Stimulated activated naive CD4-positive, alpha-beta T cell treated with Interleukin-2 at 50 U/mL for 16 hours (primary cell): ENCODE results near the gene ACOT7.
A peak's percentile ranks its signal among the peaks of the same experiment; 100 is the strongest.

Source experiments
- DNase-seq: peaks from one replicate; lab custom pipeline; 2025; lab: John Stamatoyannopoulos, UW

ACOT7 gene

DNA sequence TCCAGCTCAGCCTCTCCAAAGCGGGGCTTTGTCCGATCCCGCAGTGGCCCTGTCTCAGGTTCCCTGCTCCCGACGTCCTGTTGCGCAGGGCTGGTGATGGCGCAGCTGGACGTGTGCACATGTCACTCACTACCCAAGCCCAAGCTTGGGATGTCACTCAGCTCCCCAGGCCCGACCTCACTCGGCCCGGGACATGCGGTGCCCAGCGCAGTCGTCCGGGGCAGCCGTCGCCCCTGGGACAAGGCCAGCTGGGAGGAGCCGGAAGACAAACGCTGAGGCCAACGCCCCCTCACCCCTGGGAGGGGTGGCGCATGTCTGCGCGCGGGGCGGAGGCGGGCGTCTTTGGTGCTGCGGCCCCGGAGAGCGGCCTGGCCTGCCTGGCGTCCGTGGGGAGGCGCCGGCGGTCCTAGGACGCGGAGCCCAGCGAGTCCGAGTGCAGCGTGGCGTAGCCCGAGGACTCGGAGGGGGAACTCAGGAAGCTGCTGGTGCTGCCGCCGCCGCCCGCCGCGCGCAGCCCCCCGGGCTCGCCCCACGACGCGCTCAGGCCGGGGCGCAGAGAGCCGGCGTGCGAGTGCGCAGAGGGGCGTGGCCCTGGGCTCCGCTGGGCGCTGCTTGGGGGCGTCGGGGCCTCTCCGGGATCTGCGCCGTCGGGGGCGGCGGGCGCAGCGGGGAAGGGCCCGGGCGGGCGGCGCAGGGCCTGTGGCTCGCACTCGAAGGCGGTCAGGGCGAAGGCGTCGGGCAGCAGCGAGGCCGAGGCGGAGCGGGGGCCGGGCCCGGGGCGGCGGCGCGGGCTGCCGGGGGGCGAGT is 144.4 kb downstream of the ACOT7 start:
- DNase-seq: no peak

DNA sequence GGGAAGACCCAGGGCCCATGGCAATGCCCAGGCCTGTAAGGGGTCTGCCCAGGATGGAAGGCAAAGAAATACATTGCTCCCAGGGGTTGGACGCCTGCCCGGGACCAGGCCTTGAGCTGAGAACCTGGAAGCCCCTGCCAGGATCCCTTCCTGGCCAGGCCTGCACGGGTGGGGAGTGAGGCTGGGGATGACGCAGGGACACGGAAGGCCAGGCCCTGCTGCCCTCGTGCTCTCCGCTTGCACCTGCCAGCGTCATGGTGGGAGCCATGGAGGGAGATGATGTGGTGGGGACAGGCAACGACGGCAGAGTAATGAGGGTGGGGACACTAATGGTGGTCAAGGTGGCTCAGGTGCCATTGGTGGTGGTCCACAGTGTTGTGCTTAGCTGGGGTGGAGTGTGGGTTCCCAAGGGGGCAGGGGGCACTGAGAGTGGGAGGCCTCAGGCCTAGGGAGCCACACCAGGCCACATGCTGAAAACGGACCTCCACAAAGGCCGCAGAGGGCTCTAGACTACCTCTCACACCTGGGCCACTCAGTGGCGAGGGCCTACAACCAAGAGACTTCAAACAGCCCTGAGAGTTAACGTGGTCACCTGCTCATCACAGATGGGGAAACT is 145.3 kb downstream of the ACOT7 start:
- no peak for DNase-seq

DNA sequence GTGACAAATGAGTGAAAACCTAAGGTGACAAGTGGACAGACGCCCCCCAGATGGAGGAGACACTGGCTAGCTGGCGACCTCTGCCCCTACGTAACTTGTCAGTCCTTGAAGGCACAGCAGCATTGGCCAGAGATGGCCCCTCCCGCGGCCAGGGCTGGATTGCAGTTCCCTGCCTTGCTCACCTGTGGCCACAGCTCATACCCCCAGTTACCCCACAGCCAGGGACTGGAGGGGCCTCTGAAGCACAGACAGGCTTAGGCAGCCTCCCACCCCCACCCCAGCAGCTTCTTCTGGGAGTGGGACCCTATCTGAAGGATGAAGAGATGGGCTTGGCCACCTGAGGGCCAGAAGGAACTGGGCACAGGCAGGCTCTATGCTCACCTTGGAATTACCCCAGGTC is 145.9 kb downstream of the ACOT7 start:
- DNase-seq: no peak

DNA sequence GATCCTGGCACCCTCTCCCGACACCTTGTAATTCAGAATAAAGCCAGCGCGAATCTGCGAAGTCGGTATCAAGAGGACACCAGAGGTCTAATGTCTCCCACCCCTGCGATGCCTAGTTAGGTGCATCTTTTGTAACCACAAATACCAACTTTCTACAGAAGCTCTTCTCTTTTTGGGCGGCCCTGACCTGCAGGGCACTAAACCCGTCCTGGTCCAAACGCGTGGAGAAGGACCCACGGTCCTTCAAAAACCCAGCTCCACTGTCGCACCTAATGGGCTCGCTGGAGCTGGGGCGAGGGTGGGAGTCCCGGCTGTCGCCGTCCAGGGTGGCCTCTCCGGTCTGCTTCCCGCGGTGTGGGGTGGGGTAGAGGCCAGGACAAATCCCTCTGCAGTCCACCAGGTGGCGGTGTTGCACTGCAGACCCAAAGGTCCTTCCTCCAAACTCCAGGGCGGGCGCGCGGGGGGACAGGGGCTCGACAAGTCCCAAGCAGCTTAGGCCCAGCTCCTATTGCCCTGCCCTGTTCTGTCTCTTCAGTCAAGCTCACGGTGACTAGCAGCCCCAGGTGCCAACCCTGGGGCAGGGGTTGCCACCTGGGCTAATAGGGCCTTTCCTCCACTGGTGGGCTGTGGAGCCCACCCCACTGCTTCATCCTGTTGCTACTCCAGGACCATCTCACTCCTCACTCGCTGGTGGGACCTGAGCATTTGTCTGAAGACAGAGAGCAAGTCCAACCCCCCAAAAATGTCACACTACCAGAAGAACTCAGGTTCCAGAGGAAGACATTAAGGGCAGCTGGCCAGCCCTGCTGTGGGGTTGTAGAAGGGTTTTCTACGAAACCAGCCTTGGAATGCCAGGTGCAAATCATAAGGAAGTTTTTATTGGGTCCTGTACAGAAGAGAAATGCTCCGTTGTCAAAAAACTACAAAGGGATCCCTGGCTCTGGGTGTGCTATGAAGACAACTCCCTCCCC is 146.8 kb downstream of the ACOT7 start:
- DNase-seq: peak; percentile 70

DNA sequence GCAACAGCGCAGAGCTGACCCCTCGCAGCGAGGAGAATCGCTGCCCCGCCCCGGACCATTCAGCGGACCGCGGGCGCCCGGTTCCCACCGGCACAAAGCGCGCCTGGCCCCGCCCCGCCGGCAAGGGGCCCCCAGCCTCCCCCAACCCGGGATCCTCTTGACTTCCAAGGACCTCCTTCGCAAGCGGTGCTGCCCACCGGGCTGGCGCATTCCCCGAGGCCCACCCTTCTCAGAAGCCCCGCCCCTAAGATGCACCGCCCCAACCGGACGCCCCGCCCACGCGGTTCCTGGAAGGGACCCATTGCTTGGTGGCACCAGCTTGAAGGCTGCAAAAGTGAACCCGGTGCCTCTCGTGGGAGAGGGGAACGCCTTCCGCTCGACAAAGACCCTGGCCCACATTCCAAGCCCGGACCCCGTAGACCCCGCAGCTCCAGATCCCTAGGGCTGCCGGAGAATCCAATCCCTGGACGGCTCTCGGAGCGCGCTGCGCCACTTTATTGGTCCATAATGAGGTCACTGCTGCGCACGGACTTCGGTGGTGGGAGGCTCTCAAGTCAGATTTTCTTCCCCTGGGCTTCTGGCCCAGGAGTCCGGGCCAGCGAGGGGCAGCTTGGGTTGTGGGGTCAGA is 147.6 kb downstream of the ACOT7 start:
- DNase-seq: no peak

DNA sequence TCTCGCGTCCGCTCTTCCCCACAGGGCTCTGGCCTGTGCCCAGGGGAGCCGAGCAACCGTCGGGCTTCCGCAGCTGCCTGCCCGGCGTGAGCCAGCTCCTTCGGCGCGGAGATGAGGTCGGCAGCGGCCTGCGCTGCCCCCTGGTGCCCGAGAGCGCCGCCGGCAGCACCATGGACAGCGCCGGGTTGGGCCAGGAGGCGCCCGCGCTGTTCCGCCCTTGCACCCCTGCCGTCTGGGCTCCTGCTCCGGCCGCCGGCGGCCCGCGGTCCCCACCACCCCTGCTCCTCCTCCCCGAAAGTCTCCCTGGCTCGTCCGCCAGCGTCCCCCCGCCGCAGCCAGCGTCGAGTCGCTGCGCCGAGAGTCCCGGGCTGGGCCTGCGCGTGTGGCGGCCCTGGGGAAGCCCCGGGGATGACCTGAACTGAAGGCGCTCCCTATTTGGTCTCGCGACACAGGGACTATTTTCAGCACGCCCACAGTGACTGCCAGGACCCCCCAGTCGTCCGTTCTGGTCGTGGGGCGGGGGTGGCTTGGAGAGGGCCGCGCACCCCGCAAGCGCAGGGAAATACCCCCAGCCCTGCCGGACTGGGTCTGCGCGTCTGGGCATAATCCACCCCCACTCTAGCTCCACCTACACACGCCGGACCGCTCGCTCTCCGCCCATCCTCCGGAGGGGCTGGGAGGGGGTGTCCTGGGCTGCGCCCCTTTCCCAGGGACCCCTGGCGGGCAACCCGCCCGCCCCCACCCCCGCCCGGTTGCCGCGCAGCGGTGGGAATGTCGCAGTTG is 148.3 kb downstream of the ACOT7 start:
- peak; percentile 60 for DNase-seq

DNA sequence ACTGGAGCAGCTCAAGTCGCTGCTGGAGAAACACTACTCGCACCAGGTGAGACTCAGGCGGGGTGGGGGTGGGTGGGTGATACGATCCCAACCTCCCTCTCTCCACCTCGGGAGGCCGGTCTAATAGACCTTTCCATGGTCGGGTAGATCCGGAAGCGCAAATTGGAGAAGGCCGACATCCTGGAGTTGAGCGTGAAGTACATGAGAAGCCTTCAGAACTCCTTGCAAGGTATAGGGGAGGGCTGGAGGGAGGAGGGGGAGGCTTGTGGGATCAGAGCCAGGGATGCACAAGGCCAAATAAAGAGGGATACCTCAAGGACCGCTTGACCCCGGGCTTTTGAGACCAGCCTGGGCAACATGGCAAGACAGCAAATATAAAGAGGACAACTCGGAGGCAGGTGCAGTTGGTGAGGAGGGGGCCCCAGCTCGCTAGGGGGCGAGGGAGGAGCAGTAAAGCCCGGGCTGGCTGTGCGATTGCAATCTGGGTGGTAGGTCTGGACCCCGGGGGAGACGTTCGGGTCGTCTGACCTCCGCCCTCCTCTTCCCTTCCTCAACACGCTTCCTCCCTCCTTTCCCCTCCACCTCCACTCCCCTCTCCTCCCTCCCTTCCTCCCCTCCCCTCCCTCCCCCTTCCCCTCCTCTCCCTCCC is 149.0 kb downstream of the ACOT7 start:
- no peak for DNase-seq

DNA sequence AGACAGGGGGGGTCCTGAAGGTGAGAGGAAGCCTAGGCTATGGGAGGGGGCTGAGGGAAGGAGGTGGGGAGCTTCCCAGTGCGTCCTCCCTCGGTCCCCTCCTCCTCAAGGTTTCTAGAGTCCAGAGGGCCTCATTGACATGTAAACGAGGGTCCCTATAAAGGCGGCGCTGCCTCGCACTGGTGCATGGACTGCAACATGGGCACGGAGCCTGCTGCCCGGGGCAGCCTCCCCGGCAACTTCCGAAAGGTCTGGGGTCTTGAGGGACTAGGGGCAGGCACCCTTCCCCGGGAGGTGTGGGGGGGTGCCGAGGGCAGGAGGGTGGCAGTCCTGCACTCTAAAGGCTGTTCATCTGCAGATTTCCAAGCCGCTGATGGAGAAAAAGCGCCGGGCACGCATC is 149.6 kb downstream of the ACOT7 start, which contains the start of gene HES3:
Gene HES3, plus strand, starts transcription at position 187 of the 400 bp plus-strand sequence. Its CDS starts 187 bp downstream, at position 374.
- no peak for DNase-seq

DNA sequence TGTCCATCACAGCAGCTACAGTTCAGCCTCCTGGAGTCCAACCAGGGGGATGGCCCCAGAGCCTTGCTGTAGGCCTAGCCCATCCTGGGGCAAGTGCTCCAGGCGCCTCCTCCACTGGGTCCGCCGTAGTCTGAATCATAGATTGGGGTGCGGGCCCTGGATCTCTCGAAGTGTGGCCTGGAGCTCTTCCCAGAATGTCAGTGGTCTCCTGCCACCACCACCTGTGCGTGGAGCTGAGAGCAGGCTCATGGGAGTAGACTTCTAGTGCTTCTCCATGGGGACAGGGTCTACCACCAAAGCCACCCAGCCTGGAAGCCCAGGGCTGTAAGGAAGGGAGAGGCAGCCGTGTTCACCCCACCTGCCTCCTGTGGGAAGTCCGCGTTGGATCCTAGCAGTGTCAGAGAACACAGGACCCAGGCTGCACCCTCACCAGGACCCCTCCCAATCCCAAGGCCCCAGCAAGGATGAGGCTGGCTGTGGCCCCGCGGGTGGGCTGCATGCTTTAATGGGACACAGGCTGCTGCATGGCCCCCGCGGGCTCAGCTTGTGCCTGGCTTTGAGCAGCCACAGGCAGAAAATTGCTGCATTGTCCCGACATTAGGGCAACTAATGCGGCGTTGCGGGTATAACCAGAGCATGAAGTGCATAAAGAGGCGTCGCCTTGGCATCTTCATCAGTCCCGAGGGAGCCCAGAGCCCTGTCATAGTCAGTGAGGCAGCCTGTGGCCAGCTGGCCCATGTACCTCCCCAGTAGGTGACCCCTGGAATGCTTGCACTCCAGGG is 150.3 kb downstream of the ACOT7 start:
- no peak for DNase-seq

DNA sequence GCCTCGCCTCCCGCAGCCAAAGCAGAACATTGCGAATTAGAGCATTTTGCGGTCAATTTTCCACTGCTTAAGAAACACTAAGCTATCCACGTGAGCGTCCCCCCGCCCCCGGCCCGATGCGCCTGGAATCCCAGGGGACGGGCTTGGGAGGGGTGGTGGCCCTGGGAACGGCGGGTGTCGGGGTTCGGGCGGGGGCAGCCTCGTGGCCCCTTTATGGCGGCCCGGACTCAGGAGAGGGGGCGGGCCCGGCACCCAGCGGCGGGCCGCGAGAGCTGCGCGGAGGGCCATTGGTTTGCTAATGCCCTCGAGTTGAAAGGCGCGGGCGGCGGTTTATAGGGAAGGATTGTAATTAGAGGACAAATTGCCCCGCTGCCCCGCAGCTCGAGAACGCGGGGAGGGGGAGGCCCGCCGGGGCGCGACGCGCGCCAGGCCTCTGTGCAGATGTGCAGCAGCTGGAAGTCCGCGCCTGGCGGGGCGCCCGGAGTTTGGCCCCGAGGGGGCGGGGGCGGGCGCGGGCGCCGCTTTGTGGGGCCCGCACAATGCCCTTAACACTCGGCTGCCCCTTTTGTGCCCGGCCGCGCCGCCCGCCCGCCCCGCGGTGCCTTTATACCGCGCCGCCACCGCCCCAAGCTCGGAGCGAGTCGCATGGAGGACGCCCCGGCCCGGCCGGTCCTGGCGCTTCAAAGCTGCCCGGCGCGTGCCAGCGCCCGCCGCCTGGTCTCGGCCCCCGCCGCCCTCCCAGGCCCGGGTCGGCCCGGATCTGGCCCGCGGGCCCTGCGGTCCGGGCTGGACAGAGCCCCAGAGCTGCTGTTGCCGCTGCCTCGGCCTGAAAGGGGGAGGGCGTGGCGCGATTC is 151.5 kb downstream of the ACOT7 start:
- DNase-seq: no peak

DNA sequence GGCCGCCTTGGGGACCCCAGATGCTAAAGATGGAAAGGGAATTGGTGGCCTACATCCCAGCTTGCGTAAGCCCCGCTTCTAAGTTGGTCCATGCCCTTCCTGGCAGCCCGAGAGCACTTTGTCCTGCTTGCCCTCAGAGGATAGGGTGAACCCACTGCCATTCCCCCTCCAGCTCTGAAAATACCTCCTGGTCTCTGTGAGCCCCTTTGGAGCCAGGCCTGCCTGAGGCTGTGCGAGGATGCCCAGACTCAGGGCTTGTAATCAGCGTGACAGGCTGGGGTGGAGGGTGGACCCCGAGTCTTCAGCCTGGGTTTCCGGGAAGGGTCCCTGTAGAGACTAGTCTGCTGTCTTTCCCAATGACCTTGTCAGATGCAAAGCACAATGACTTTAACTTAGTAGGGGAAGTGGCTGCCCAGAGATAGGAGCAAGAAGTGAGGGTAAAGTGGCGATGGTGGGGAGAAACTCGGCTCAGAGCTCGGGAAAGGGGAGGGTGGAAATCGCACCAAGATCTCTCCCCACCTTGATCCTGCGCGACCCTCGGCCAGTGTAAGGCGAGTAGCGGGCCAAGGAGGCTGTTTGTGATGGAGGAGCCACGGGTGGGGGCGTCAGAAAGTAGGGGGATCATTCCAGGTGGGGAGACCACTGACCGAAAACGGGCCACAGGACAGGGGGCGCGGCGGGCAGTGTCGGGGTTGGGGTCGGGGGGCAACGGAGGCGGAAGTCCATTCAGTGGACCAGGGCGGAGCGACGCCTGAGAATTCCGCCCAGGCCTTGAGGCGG is 152.3 kb downstream of the ACOT7 start:
- no peak for DNase-seq

DNA sequence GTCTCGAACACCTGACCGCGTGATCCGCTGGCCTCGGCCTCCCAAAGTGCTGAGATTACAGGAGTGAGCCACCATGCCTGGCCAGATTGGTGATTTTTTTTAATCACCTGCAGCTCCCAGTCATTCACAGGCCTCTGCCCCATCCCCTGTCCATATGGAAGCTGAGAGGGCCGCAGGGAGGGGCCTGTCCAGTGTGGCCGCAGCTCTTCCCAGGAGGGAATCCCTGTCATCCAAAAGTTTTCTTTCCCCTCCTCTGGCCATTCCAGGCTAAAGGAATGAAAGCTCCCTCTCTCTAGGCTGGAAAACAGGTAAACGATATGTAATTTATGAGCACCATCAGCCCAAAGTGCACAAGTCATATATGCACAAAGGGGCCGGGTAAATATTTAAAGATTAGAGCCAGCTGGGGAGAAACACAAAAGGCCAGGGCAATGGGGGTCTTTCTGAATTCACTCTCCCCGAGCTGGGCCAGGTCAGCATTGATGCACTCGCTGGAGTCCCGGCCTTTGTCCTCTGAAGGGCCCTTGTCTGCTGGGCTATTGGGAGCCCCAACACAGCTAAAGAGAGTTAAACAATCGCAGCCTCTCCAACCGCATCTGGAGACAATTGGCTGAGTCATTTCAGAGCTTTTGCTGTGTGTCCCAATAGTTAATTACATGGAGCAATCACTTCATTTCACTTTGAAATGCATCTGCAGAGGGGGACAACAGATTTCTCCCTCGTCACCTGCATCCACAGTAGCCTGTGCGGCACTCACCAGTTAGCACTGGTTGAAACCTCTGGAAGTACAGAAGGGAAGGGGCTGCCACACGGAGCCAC is 153.4 kb downstream of the ACOT7 start:
- DNase-seq: no peak

DNA sequence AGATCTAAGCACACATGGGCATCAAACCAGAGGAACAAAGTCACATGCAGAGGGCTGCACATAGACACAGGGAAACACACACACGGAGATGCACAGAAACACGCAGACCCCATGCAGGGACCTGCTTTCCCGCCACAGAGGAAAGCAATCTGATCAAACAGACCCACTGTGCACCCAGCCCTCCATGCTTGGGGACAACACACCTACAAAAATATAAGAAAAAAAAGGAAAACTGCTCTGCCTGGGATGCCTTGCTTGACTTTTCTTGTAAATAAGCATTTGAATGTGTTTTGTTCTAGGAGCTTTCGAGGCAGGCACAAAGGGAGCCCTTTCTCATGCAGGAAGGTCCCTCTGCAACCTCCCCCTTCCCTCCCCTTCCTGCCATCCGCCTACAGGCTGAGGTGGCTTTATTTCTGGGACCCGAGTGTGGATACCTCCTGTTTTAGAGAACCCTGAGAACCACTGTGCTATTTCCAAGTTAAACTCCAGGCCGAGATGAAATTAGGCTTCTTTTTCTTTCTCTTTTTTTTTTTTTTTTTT is 154.3 kb downstream of the ACOT7 start:
- DNase-seq: no peak

DNA sequence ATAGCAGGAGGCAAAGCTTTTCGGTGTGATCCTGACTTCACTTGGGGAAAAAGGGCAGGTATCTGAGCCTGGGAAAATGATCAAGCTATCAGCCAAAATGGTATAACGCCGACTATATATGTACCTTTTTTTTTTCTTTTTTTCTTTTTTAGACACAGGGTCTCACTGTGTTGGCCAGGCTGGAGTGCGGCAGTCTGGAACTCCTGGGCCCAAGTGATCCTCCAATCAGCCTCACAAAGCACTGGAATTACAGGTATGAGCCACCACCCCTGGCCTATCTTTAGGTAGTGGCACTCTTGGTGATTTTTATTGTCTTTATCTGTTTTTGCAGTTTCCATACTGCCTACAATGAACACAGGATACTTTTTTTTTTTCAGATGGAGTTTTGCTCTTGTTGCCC is 156.5 kb downstream of the ACOT7 start:
- no peak for DNase-seq

DNA sequence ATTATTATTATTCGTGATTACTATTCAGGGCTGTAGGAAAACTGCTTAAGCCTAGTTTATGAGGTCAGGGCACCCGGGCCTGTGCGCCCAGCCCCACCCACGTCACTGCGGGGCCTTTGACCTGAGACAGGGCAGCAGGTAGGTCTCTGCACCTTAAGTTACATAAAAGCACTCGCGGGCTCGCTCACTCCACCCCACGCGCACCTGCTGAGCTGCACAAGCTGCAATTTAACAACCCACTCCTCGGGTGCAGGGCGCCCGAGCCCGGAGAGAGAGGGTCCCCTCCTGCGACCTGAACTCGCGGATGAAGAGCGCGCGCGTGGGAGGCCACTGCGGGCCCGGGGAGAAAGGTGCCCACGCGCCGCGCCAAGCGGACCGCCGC is 158.3 kb downstream of the ACOT7 start:
- DNase-seq: peak; percentile 34

DNA sequence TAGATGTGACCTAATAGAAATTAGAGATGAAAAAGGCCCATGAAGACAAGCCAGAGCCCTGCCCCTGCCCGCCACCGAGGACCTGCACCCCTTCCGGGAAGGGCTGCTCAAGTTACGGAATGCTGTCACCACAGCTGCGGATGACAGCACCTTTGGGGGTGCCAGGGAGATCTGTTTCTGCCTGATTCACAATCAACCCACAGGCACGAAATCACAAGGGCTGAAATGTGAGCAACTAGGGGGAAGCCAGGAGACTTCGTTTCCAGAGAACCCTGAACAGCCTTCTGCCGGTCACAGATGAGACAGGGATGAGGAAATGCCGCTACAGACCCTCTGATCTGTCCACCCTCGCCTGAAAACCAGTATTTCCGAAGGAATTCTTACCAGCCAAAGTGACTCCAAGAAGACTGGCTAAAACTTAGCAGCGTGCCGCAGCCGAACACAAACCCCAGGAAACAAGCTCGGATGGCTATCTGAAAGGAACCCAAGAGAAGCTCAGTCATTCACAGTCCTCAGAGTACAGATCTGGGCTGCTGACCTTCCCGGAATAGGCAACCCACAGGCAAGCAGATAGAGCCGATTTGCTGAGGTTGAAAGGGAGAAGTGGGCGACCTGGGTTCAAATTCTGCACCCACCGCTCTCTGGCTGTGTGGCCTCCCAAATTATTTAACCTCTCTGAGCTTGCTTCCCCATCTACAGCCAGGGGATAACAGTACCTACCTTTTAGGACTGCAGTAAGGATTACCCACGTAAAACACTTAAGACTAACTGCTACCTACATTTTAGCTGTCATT is 158.9 kb downstream of the ACOT7 start:
- DNase-seq: no peak
